SU-DHL-6 (cell line): ENCODE results near the gene TUBGCP6.

Source experiments
- EZH2phosphoT487 ChIP-seq: fragments of 200-600 bp; sonication (generic), shearing (Covaris generic); conservative IDR thresholded peaks from 2 replicates; pipeline ENCODE4 v1.6.1; 2018; ENCODE audit warnings: mild to moderate bottlenecking, antibody characterized with exemption, low read length, moderate library complexity, mixed read lengths
- TF ChIP-seq, protein P1 (sequence below): fragments of 200-600 bp; sonication (generic); IDR thresholded peaks from one replicate; pipeline ENCODE4 v1.5.1; 2017; ENCODE audit warnings: antibody characterized with exemption, mild to moderate bottlenecking, low read length, moderate library complexity; ENCODE audit not compliant: insufficient read depth, poor library complexity, severe bottlenecking

DNA sequence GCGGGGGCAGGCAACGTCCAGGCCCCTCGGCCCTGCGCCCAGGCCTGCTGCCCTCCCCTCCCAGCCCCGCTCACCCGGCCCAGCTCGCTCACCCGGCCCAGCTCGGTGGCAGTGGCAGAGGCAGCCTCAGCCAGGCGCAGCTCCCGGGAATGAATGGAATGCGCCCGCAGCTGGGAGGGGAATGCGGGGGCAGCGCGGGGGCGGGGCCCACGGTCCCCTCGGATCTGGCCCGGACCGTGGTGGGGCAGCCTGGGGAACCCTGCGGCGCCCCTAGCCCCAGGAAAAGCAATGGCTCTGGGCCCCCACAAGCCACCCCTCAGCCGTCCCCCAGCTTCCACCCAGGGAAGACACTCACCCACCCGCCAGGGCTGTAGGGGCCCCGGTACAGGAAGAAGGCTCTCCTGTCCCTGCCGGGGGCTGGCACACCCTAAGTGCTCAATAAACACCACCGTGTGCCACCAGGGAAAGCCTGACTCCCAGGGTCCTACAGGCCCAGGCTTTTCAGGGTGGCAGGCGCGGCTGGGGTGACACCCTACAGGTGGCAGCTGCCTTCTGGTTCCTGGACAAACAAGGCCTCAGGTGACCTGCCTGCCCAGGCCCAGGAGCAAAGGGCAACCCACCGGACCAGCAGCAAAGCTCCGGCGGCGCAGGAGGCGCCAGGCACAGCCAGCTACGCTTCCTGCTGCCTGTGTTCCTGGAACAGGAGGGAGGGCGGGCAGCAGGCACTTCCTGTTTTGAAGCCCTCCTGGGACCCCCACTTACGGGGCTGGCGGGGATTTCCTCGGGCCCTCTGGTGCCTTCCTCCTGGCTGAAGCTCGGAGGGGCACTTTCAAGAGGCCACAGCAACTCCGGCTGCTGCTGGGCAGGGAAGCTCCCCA lies 48.9 kb upstream of the TUBGCP6 start:
- TF ChIP-seq, protein P1, sequence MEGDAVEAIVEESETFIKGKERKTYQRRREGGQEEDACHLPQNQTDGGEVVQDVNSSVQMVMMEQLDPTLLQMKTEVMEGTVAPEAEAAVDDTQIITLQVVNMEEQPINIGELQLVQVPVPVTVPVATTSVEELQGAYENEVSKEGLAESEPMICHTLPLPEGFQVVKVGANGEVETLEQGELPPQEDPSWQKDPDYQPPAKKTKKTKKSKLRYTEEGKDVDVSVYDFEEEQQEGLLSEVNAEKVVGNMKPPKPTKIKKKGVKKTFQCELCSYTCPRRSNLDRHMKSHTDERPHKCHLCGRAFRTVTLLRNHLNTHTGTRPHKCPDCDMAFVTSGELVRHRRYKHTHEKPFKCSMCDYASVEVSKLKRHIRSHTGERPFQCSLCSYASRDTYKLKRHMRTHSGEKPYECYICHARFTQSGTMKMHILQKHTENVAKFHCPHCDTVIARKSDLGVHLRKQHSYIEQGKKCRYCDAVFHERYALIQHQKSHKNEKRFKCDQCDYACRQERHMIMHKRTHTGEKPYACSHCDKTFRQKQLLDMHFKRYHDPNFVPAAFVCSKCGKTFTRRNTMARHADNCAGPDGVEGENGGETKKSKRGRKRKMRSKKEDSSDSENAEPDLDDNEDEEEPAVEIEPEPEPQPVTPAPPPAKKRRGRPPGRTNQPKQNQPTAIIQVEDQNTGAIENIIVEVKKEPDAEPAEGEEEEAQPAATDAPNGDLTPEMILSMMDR = no peak
- no peak for TF ChIP-seq EZH2phosphoT487
